CD4-positive, CD25-positive, alpha-beta regulatory T cell (primary cell): ENCODE results near the gene DDRGK1. TPM values are rescaled to one million over a fixed set of nuclear protein-coding genes. Genes with fewer than 3 reads are reported as not detected.

Experiments used
- ATAC-seq, 2 donors: fragments of 150-1000 bp; cut with Tn5 transposase; one replicate each; pipeline ENCODE4 v1.10.0; 2021; ENCODE audit warnings: low read depth in 2 of 2, moderate number of reproducible peaks in 2 of 2, moderate library complexity in 1 of 2
- DNase-seq, 3 donors: peaks; one replicate each; pipeline versions ENCODE4 v3.0.0 to v3.0.0-alpha.2; 2012 to 2022; ENCODE audit warnings: mixed read lengths in 1 of 3
- H3K27ac ChIP-seq: one replicate; pipeline ENCODE4 v1.7.0; 2013; ENCODE audit warnings: mild to moderate bottlenecking, low read length; ENCODE audit not compliant: insufficient read depth, poor library complexity, severe bottlenecking
- H3K27me3 ChIP-seq: one replicate; pipeline ENCODE4 v1.7.0; 2013; ENCODE audit warnings: low read length; ENCODE audit not compliant: control insufficient read depth, insufficient read depth
- H3K36me3 ChIP-seq: one replicate; pipeline ENCODE4 v1.7.0; 2013; ENCODE audit warnings: mild to moderate bottlenecking, low read length, moderate library complexity; ENCODE audit not compliant: control insufficient read depth, insufficient read depth
- H3K4me1 ChIP-seq: 2 replicates; pipeline ENCODE4 v1.7.0; 2013; ENCODE audit warnings: mild to moderate bottlenecking, low read length; ENCODE audit not compliant: insufficient read depth, control insufficient read depth, poor library complexity, severe bottlenecking
- H3K4me3 ChIP-seq: one replicate; pipeline ENCODE4 v1.7.0; 2013; ENCODE audit warnings: low read depth, mild to moderate bottlenecking, low read length, moderate library complexity
- H3K9me3 ChIP-seq, 2 experiments: 1 replicate in 1 of 2; 2 replicates in 1 of 2; pipeline ENCODE4 v1.7.0; 2013; ENCODE audit warnings: low read length in 2 of 2, mild to moderate bottlenecking in 1 of 2, moderate library complexity in 1 of 2; ENCODE audit not compliant: control insufficient read depth in 2 of 2
- H3K27ac Mint-ChIP-seq, 3 donors: one replicate each; pipeline ENCODE4 v1.8.0; 2020 to 2022; ENCODE audit warnings: mild to moderate bottlenecking in 3 of 3, mixed read lengths in 3 of 3, moderate library complexity in 2 of 3
- H3K27me3 Mint-ChIP-seq: one replicate; pipeline ENCODE4 v1.8.0; 2022; ENCODE audit warnings: mild to moderate bottlenecking, mixed read lengths
- H3K36me3 Mint-ChIP-seq: one replicate; pipeline ENCODE4 v1.8.0; 2020; ENCODE audit warnings: mixed read lengths
- H3K4me1 Mint-ChIP-seq, 4 donors: one replicate each; pipeline ENCODE4 v1.8.0; 2020 to 2022; ENCODE audit warnings: mixed read lengths in 4 of 4, mild to moderate bottlenecking in 1 of 4
- H3K4me3 Mint-ChIP-seq, 4 donors: one replicate each; pipeline ENCODE4 v1.8.0; 2020 to 2022; ENCODE audit warnings: mild to moderate bottlenecking in 4 of 4, mixed read lengths in 4 of 4, moderate library complexity in 3 of 4
- H3K9me3 Mint-ChIP-seq, 7 donors: one replicate each; pipeline ENCODE4 v1.8.0; 2020 to 2022; ENCODE audit warnings: mixed read lengths in 7 of 7, mild to moderate bottlenecking in 3 of 7, moderate library complexity in 2 of 7
- polyA plus RNA-seq, 4 donors: library from polyadenylated mRNA; unstranded; fragments of 300-500 nt; fragmentation: Illumina TruSeq; gene quantifications; one replicate each; pipeline ENCODE4 v1.2.3, GENCODE V29; 2021
- total RNA-seq: library from RNA; stranded (reverse); gene quantifications from one replicate; pipeline ENCODE4 v1.2.3, GENCODE V29; 2022

The DDRGK1 gene
- total and polyA plus RNA-seq, 5 donors from 2014 or later: 39.2 to 53.8 (median 45.2) TPM

GRCh38 chr20:3150908-3151307 is 53.6 kb downstream of the DDRGK1 start:
- Histone ChIP-seq H3K4me3 (peak overlapping the region; percentile 1), H3K4me1 (peaks cover 40% of the 10 kb centered on the region), H3K9me3 (no peaks in the 10 kb centered on the region), H3K27ac (peak overlapping the region; percentile 2), H3K36me3 (peaks cover 51% of the 10 kb centered on the region), H3K27me3 (no peaks in the 10 kb centered on the region)
- ATAC-seq (no peak), DNase-seq (no peak)
- peak overlapping the region in 2 of 3 donors; percentile 73 to 84 for H3K27ac Mint-ChIP-seq
- peaks cover 24% of the 10 kb centered on the region for H3K36me3 Mint-ChIP-seq
- no peaks in the 10 kb centered on the region for H3K9me3 Mint-ChIP-seq
- H3K4me3 Mint-ChIP-seq: peak overlapping the region in 1 of 4 donors; percentile 17
- no peaks in the 10 kb centered on the region for H3K27me3 Mint-ChIP-seq
- H3K4me1 Mint-ChIP-seq: peaks cover 44 to 71% (median 56%) of the 10 kb centered on the region in 4 donors

GRCh38 chr20:3146732-3147341 is 57.6 kb downstream of the DDRGK1 start:
- DNase-seq (no peak), ATAC-seq (no peak)
- H3K27me3 Mint-ChIP-seq: no peaks in the 10 kb centered on the region
- H3K27ac Mint-ChIP-seq: no peak overlapping the region
- Histone ChIP-seq H3K9me3 (no peaks in the 10 kb centered on the region), H3K4me3 (no peak overlapping the region), H3K27me3 (no peaks in the 10 kb centered on the region), H3K4me1 (peaks cover 17% of the 10 kb centered on the region), H3K27ac (no peak overlapping the region), H3K36me3 (peaks cover 34% of the 10 kb centered on the region)
- H3K4me1 Mint-ChIP-seq: peaks cover 40 to 46% (median 44%) of the 10 kb centered on the region in 4 donors
- H3K36me3 Mint-ChIP-seq: peaks cover 32% of the 10 kb centered on the region
- H3K4me3 Mint-ChIP-seq: no peak overlapping the region
- peaks cover 0 to 3% (median 0%) of the 10 kb centered on the region in 7 donors for H3K9me3 Mint-ChIP-seq

GRCh38 chr20:3141757-3142156 is 62.7 kb downstream of the DDRGK1 start:
- Mint-ChIP-seq H3K4me3 (no peak overlapping the region), H3K27ac (no peak overlapping the region), H3K36me3 (peaks cover 16% of the 10 kb centered on the region), H3K4me1 (peaks cover 20 to 40% (median 23%) of the 10 kb centered on the region in 4 donors), H3K9me3 (peaks cover 0 to 3% (median 0%) of the 10 kb centered on the region in 7 donors), H3K27me3 (no peaks in the 10 kb centered on the region)
- Histone ChIP-seq H3K27ac (no peak overlapping the region), H3K9me3 (no peaks in the 10 kb centered on the region), H3K27me3 (no peaks in the 10 kb centered on the region), H3K4me3 (no peak overlapping the region), H3K4me1 (no peaks in the 10 kb centered on the region), H3K36me3 (peaks cover 11% of the 10 kb centered on the region)
- DNase-seq (no peak), ATAC-seq (no peak)

Other genes starting within 250 kb of the DDRGK1 start
- gene GNRH2, start 161.1 kb downstream of the DDRGK1 start, total RNA-seq: 1.9 TPM
- not detected for gene GNRH2, start 161.1 kb downstream of the DDRGK1 start, polyA plus RNA-seq
- 17.6 TPM for gene MRPS26, start 158.6 kb downstream of the DDRGK1 start, total RNA-seq
- gene MRPS26, start 158.6 kb downstream of the DDRGK1 start, polyA plus RNA-seq: 10 to 100 TPM; 69.6 to 78.8 (median 72.7) TPM
- not detected for gene OXT, start 133.1 kb downstream of the DDRGK1 start, total RNA-seq
- gene OXT, start 133.1 kb downstream of the DDRGK1 start, polyA plus RNA-seq: under 1 TPM in 3 of 4 donors, not detected in 1; 0.50 to 0.83 (median 0.61) TPM
- gene AVP, start 120.0 kb downstream of the DDRGK1 start, total RNA-seq: 1.4 TPM
- not detected for gene AVP, start 120.0 kb downstream of the DDRGK1 start, polyA plus RNA-seq
- gene FASTKD5, start 44.8 kb downstream of the DDRGK1 start, total RNA-seq: 35.0 TPM
- 10 to 100 TPM; 17.4 to 31.1 (median 25.8) TPM for gene FASTKD5, start 44.8 kb downstream of the DDRGK1 start, polyA plus RNA-seq
- 9.3 TPM for gene UBOX5, start 44.8 kb downstream of the DDRGK1 start, total RNA-seq
- gene UBOX5, start 44.8 kb downstream of the DDRGK1 start, polyA plus RNA-seq: 1 to 10 TPM; 5.3 to 7.7 (median 6.8) TPM
- gene LZTS3, start 31.1 kb downstream of the DDRGK1 start, total RNA-seq: 24.2 TPM
- 1 to 10 TPM; 1.0 to 2.3 (median 1.1) TPM for gene LZTS3, start 31.1 kb downstream of the DDRGK1 start, polyA plus RNA-seq
- 51.1 TPM for gene ITPA, start 4.8 kb upstream of the DDRGK1 start, total RNA-seq
- gene ITPA, start 4.8 kb upstream of the DDRGK1 start, polyA plus RNA-seq: 10 to 100 TPM; 56.6 to 97.1 (median 88.5) TPM
- 0.52 TPM for gene SLC4A11, start 34.5 kb upstream of the DDRGK1 start, total RNA-seq
- under 1 TPM in 1 of 4 donors, not detected in 3; 0.51 TPM for gene SLC4A11, start 34.5 kb upstream of the DDRGK1 start, polyA plus RNA-seq
- gene DNAAF9, start 203.0 kb upstream of the DDRGK1 start, total RNA-seq: 11.7 TPM
- 1 to 10 TPM in 3 of 4 donors, under 1 TPM in 1; 0.73 to 1.9 (median 1.6) TPM for gene DNAAF9, start 203.0 kb upstream of the DDRGK1 start, polyA plus RNA-seq